ENCODE data around the gene NPR1. TPM values are rescaled to one million over a fixed set of nuclear protein-coding genes. Genes with fewer than 3 reads are reported as not detected.

The NPR1 gene
- total and polyA plus RNA-seq, 2 of the 13 experiments (the other 11 are each of a cell fraction or from before 2014, with no cell fraction given), result not detected

GRCh38 chr1:153658400-153659174 is 19.9 kb upstream of the NPR1 start, which contains the start of gene SNAPIN (continued):
- peak; percentile 73 for TF ChIP-seq IKZF5 (CRISPR knock-in tag; IDR thresholded peaks at IDR 0.05)
- TF ChIP-seq ZNF17 (CRISPR knock-in tag; IDR thresholded peaks at IDR 0.05), result no peak
- peak; percentile 83 for TF ChIP-seq POLR2AphosphoS5 (IDR thresholded peaks at IDR 0.05; ENCODE audit: low read depth, low read length)
- TF ChIP-seq ZNF230 (CRISPR knock-in tag; IDR thresholded peaks at IDR 0.05), result peak; percentile 53; the same call in 1 of the 2 replicates
- no peak; the same call in 1 of the 2 replicates for TF ChIP-seq HINFP (CRISPR knock-in tag; IDR thresholded peaks at IDR 0.05; ENCODE audit: low read depth)
- TF ChIP-seq ZNF75D (CRISPR knock-in tag; IDR thresholded peaks at IDR 0.05; ENCODE audit: borderline replicate concordance), result no peak
- peak; percentile 41; the same call in 1 of the 2 replicates for TF ChIP-seq ATF2 (CRISPR knock-in tag; IDR thresholded peaks at IDR 0.05)
- no peak for TF ChIP-seq ZNF234 (CRISPR knock-in tag; conservative IDR thresholded peaks at IDR 0.05)
- no peak for TF ChIP-seq HES4 (CRISPR knock-in tag; IDR thresholded peaks at IDR 0.05; ENCODE audit: borderline replicate concordance)
- 0 out of 2 replicates have a peak, but pooled peaks have one; percentile 28 for TF ChIP-seq ZNF136 (CRISPR knock-in tag; IDR thresholded peaks at IDR 0.05; ENCODE audit: low read depth)
- TF ChIP-seq ZNF704 (CRISPR knock-in tag; IDR thresholded peaks at IDR 0.05; ENCODE audit: borderline replicate concordance), result 0 out of 2 replicates have a peak, but pooled peaks have one; percentile 78
- TF ChIP-seq ZNF530 (CRISPR knock-in tag; IDR thresholded peaks at IDR 0.05; ENCODE audit: low read depth), result no peak
- TF ChIP-seq ATF4 (CRISPR knock-in tag; IDR thresholded peaks at IDR 0.05), result no peak; a peak in 2 of 4 replicates
- TF ChIP-seq THAP7 (CRISPR knock-in tag; IDR thresholded peaks at IDR 0.05), result no peak
- TF ChIP-seq ZMYM2 (CRISPR knock-in tag; IDR thresholded peaks at IDR 0.05), result no peak
- TF ChIP-seq U2AF1 (optimal IDR thresholded peaks at IDR 0.05; ENCODE audit: low read depth, low read length), result peak; percentile 83
- peak; percentile 75 for TF ChIP-seq SPEN (CRISPR knock-in tag; IDR thresholded peaks at IDR 0.05; ENCODE audit: low read depth)
- no peak for TF ChIP-seq SIN3B (IDR thresholded peaks at IDR 0.05; ENCODE audit: low read length)
- TF ChIP-seq FOXJ3 (CRISPR knock-in tag; IDR thresholded peaks at IDR 0.05; ENCODE audit: borderline replicate concordance), result no peak
- TF ChIP-seq HOXA9 (CRISPR knock-in tag; IDR thresholded peaks at IDR 0.05; ENCODE audit: borderline replicate concordance), result no peak
- TF ChIP-seq EP300 (IDR thresholded peaks at IDR 0.05; ENCODE audit: low read depth in 2 of 2, low read length in 2 of 2), result peak in 1 of 2 experiments; percentile 12; a peak in 1 of 4 replicates
- no peak for TF ChIP-seq EP300 (CRISPR knock-in tag; IDR thresholded peaks at IDR 0.05; ENCODE audit: borderline replicate concordance)

Data from HepG2 (cell line).